ENCODE measurements around the gene RBM25. TPM values are rescaled to one million over a fixed set of nuclear protein-coding genes. Genes with fewer than 3 reads are reported as not detected.

Gene RBM25
- total and polyA plus RNA-seq, 2 experiments from 2014 or later, result 120 to 204 TPM

GRCh38 chr14:73105727-73106126 is 47.4 kb downstream of the RBM25 start (continued):
- TF ChIP-seq REST (IDR thresholded peaks at IDR 0.05; ENCODE audit: unreplicated experiment) (no peak), ZNF331 (CRISPR knock-in tag; IDR thresholded peaks at IDR 0.05; ENCODE audit: low read depth) (no peak), STAT1 (IDR thresholded peaks at IDR 0.05; ENCODE audit: unreplicated experiment) (no peak), JUNB (IDR thresholded peaks at IDR 0.05; ENCODE audit: unreplicated experiment) (no peak), ZNF114 (CRISPR knock-in tag; IDR thresholded peaks at IDR 0.05) (no peak)

GRCh38 chr14:73116079-73116665 is 57.8 kb downstream of the RBM25 start:
- no peak overlapping the region for H2AFZ ChIP-seq
- Mint-ChIP-seq H3K27me3 (ENCODE audit: insufficient read depth, low read depth, poor library complexity) (no peaks in the 10 kb centered on the region), H3K4me3 (no peak overlapping the region), H3K36me3 (ENCODE audit: low read depth) (peaks cover 87% of the 10 kb centered on the region), H3K9me3 (no peaks in the 10 kb centered on the region), H3K27ac (no peak overlapping the region), H3K4me1 (no peaks in the 10 kb centered on the region)
- peaks cover 38% of the 10 kb centered on the region for H3K79me2 ChIP-seq (replicated peaks; ENCODE audit: insufficient read depth)
- peak overlapping the region; percentile 36; the same call in 1 of the 2 replicates for H3K27ac ChIP-seq (ENCODE audit: low read depth)
- H3K4me3 ChIP-seq, result no peak overlapping the region
- peaks cover 14% of the 10 kb centered on the region; the same call in 1 of the 2 replicates for H3F3A ChIP-seq (replicated peaks; ENCODE audit: low read depth)
- H3K27me3 ChIP-seq (ENCODE audit: insufficient read depth), result no peaks in the 10 kb centered on the region
- no peak overlapping the region for H3K4me2 ChIP-seq
- DNase-seq (ENCODE audit: low spot score) (no peak), ATAC-seq (no peak)
- H4K20me1 ChIP-seq (replicated peaks; ENCODE audit: insufficient read depth), result peaks cover 29% of the 10 kb centered on the region
- TF ChIP-seq, protein P1, sequence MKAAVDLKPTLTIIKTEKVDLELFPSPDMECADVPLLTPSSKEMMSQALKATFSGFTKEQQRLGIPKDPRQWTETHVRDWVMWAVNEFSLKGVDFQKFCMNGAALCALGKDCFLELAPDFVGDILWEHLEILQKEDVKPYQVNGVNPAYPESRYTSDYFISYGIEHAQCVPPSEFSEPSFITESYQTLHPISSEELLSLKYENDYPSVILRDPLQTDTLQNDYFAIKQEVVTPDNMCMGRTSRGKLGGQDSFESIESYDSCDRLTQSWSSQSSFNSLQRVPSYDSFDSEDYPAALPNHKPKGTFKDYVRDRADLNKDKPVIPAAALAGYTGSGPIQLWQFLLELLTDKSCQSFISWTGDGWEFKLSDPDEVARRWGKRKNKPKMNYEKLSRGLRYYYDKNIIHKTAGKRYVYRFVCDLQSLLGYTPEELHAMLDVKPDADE (IDR thresholded peaks at IDR 0.05), result no peak
- TF ChIP-seq, protein P2, sequence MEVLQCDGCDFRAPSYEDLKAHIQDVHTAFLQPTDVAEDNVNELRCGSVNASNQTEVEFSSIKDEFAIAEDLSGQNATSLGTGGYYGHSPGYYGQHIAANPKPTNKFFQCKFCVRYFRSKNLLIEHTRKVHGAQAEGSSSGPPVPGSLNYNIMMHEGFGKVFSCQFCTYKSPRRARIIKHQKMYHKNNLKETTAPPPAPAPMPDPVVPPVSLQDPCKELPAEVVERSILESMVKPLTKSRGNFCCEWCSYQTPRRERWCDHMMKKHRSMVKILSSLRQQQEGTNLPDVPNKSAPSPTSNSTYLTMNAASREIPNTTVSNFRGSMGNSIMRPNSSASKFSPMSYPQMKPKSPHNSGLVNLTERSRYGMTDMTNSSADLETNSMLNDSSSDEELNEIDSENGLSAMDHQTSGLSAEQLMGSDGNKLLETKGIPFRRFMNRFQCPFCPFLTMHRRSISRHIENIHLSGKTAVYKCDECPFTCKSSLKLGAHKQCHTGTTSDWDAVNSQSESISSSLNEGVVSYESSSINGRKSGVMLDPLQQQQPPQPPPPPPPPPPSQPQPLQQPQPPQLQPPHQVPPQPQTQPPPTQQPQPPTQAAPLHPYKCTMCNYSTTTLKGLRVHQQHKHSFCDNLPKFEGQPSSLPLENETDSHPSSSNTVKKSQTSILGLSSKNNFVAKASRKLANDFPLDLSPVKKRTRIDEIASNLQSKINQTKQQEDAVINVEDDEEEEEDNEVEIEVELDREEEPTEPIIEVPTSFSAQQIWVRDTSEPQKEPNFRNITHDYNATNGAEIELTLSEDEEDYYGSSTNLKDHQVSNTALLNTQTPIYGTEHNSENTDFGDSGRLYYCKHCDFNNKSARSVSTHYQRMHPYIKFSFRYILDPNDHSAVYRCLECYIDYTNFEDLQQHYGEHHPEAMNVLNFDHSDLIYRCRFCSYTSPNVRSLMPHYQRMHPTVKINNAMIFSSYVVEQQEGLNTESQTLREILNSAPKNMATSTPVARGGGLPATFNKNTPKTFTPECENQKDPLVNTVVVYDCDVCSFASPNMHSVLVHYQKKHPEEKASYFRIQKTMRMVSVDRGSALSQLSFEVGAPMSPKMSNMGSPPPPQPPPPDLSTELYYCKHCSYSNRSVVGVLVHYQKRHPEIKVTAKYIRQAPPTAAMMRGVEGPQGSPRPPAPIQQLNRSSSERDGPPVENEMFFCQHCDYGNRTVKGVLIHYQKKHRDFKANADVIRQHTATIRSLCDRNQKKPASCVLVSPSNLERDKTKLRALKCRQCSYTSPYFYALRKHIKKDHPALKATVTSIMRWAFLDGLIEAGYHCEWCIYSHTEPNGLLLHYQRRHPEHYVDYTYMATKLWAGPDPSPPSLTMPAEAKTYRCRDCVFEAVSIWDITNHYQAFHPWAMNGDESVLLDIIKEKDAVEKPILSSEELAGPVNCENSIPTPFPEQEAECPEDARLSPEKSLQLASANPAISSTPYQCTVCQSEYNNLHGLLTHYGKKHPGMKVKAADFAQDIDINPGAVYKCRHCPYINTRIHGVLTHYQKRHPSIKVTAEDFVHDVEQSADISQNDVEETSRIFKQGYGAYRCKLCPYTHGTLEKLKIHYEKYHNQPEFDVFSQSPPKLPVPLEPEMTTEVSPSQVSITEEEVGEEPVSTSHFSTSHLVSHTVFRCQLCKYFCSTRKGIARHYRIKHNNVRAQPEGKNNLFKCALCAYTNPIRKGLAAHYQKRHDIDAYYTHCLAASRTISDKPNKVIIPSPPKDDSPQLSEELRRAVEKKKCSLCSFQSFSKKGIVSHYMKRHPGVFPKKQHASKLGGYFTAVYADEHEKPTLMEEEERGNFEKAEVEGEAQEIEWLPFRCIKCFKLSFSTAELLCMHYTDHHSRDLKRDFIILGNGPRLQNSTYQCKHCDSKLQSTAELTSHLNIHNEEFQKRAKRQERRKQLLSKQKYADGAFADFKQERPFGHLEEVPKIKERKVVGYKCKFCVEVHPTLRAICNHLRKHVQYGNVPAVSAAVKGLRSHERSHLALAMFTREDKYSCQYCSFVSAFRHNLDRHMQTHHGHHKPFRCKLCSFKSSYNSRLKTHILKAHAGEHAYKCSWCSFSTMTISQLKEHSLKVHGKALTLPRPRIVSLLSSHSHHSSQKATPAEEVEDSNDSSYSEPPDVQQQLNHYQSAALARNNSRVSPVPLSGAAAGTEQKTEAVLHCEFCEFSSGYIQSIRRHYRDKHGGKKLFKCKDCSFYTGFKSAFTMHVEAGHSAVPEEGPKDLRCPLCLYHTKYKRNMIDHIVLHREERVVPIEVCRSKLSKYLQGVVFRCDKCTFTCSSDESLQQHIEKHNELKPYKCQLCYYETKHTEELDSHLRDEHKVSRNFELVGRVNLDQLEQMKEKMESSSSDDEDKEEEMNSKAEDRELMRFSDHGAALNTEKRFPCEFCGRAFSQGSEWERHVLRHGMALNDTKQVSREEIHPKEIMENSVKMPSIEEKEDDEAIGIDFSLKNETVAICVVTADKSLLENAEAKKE (CRISPR knock-in tag; IDR thresholded peaks at IDR 0.05), result no peak
- TF ChIP-seq EZH2 (IDR thresholded peaks at IDR 0.05; ENCODE audit: low read depth, unreplicated experiment) (no peak), REST (IDR thresholded peaks at IDR 0.05; ENCODE audit: unreplicated experiment) (no peak), ZNF331 (CRISPR knock-in tag; IDR thresholded peaks at IDR 0.05; ENCODE audit: low read depth) (no peak)
- no peaks in the 10 kb centered on the region for H3K9me2 ChIP-seq (ENCODE audit: insufficient read depth)
- H3K4me1 ChIP-seq (ENCODE audit: insufficient read depth), result no peaks in the 10 kb centered on the region
- H3K36me3 ChIP-seq (ENCODE audit: insufficient read depth), result peaks cover 55% of the 10 kb centered on the region
